Neuronal stem cell (in vitro differentiated cells): Measurements from ENCODE around the gene ZSWIM4.

Experiments used
- DNase-seq: peaks from one replicate; pipeline ENCODE4 v3.0.0-alpha.2; 2013; ENCODE audit warnings: low spot score
- H2AFZ ChIP-seq: one replicate; pipeline ENCODE4 v1.6.1; 2013; ENCODE audit warnings: mild to moderate bottlenecking, low read length, inconsistent platforms
- H2AK5ac ChIP-seq: 2 replicates; pipeline ENCODE4 v1.6.1; 2013; ENCODE audit warnings: low read depth, mild to moderate bottlenecking, inconsistent platforms, low read length, moderate library complexity, mixed read lengths
- H2BK120ac ChIP-seq: 2 replicates; pipeline ENCODE4 v1.6.1; 2013; ENCODE audit warnings: low read depth, mild to moderate bottlenecking, inconsistent platforms, low read length, moderate library complexity, mixed read lengths
- H2BK12ac ChIP-seq: one replicate; pipeline ENCODE4 v1.6.1; 2013; ENCODE audit warnings: low read length, inconsistent platforms
- H2BK15ac ChIP-seq: 2 replicates; pipeline ENCODE4 v1.6.1; 2013; ENCODE audit warnings: mild to moderate bottlenecking, low read length, inconsistent platforms, mixed read lengths
- H2BK5ac ChIP-seq: one replicate; pipeline ENCODE4 v1.6.1; 2013; ENCODE audit warnings: inconsistent platforms, mild to moderate bottlenecking, low read length, moderate library complexity
- H3K14ac ChIP-seq: one replicate; pipeline ENCODE4 v1.6.1; 2013; ENCODE audit warnings: low read length, inconsistent platforms
- H3K18ac ChIP-seq: 2 replicates; pipeline ENCODE4 v1.6.1; 2013; ENCODE audit warnings: low read length, inconsistent platforms
- H3K23ac ChIP-seq: 2 replicates; pipeline ENCODE4 v1.6.1; 2013; ENCODE audit warnings: low read depth, mild to moderate bottlenecking, mixed read lengths, low read length, inconsistent platforms; ENCODE audit not compliant: poor library complexity
- H3K27ac ChIP-seq: replicated peaks from 3 replicates; pipeline ENCODE4 v1.5.1; 2013; ENCODE audit warnings: low read length, inconsistent platforms
- H3K27me3 ChIP-seq, 3 experiments: 2 replicates each; pipeline ENCODE4 v1.6.1; 2013; ENCODE audit warnings: low read length in 3 of 3, mild to moderate bottlenecking in 2 of 3, inconsistent platforms in 1 of 3, low read depth in 1 of 3, mixed read lengths in 1 of 3, moderate library complexity in 1 of 3; ENCODE audit not compliant: control insufficient read depth in 3 of 3, insufficient read depth in 3 of 3
- H3K36me3 ChIP-seq, 2 donors: replicated peaks in 1 of 2; 2 replicates each; pipeline ENCODE4 v1.6.1; 2013; ENCODE audit warnings: low read length in 2 of 2; ENCODE audit not compliant: control insufficient read depth in 2 of 2, insufficient read depth in 2 of 2
- H3K4ac ChIP-seq: 2 replicates; pipeline ENCODE4 v1.6.1; 2013; ENCODE audit warnings: inconsistent platforms, mild to moderate bottlenecking, low read length, moderate library complexity
- H3K4me1 ChIP-seq, 2 donors: 1 replicate in 1 of 2; 2 replicates in 1 of 2; pipeline ENCODE4 v1.6.1; 2013; ENCODE audit warnings: low read length in 2 of 2, low read depth in 1 of 2; ENCODE audit not compliant: control insufficient read depth in 2 of 2, insufficient read depth in 1 of 2
- H3K4me2 ChIP-seq: one replicate; pipeline ENCODE4 v1.6.1; 2013; ENCODE audit warnings: mild to moderate bottlenecking, low read length, inconsistent platforms; ENCODE audit not compliant: insufficient read depth, poor library complexity, severe bottlenecking
- H3K4me3 ChIP-seq, 2 donors: 2 replicates each; pipeline ENCODE4 v1.5.1; 2013; ENCODE audit warnings: low read length in 2 of 2, mild to moderate bottlenecking in 2 of 2, inconsistent platforms in 1 of 2, moderate library complexity in 1 of 2
- H3K79me1 ChIP-seq: one replicate; pipeline ENCODE4 v1.6.1; 2013; ENCODE audit warnings: low read depth, mild to moderate bottlenecking, inconsistent platforms, low read length, moderate library complexity
- H3K9ac ChIP-seq: one replicate; pipeline ENCODE4 v1.6.1; 2013; ENCODE audit warnings: mild to moderate bottlenecking, low read depth, low read length, inconsistent platforms; ENCODE audit not compliant: poor library complexity
- H3K9me3 ChIP-seq, 2 donors: replicated peaks in 1 of 2; 2 replicates each; pipeline versions ENCODE3 to v1.6.1; 2013; ENCODE audit warnings: low read length in 2 of 2, mild to moderate bottlenecking in 2 of 2, inconsistent platforms in 1 of 2, low read depth in 1 of 2, mixed read lengths in 1 of 2, moderate library complexity in 1 of 2; ENCODE audit not compliant: control insufficient read depth in 2 of 2, insufficient read depth in 1 of 2
- H4K8ac ChIP-seq: one replicate; pipeline ENCODE4 v1.6.1; 2013; ENCODE audit warnings: low read depth, mild to moderate bottlenecking, inconsistent platforms, low read length, moderate library complexity
- H4K91ac ChIP-seq: one replicate; pipeline ENCODE4 v1.6.1; 2013; ENCODE audit warnings: low read length, low read depth, mild to moderate bottlenecking, inconsistent platforms; ENCODE audit not compliant: poor library complexity
- WGBS, 2 donors: extraction: QIAGEN DNeasy Blood & Tissue Kit; methylation state at CpG; one replicate each; pipeline ENCODE4 v1.1.7; 2013; ENCODE audit warnings: missing lambda C conversion rate in 2 of 2, mixed read lengths in 1 of 2; ENCODE audit not compliant: insufficient read length in 2 of 2, insufficient replicate concordance in 1 of 2; ENCODE audit errors: extremely low coverage in 2 of 2; 5-methylcytosine and 5-hydroxymethylcytosine counted together

ZSWIM4 gene

GRCh38 chr19:13833330-13834243, 38.3 kb downstream of the ZSWIM4 start:
- Histone ChIP-seq H3K4ac (no peak overlapping the region), H3K14ac (peak overlapping the region; percentile 56), H4K8ac (no peak overlapping the region), H3K23ac (peak overlapping the region; percentile 96), H3K4me2 (peak overlapping the region; percentile 78), H3K9me3 (no peaks in the 10 kb centered on the region), H3K27ac (peak overlapping the region; percentile 13), H2BK120ac (peak overlapping the region; percentile 44), H2BK15ac (peak overlapping the region; percentile 75), H2BK12ac (no peak overlapping the region), H4K91ac (no peak overlapping the region), H3K27me3 (no peaks in the 10 kb centered on the region), H2BK5ac (peak overlapping the region; percentile 54), H2AK5ac (peak overlapping the region; percentile 83), H3K18ac (peak overlapping the region; percentile 90), H3K4me1 (peaks cover 0 to 6% of the 10 kb centered on the region in 2 donors), H3K36me3 (peaks cover 17 to 49% of the 10 kb centered on the region in 2 donors), H2AFZ (no peak overlapping the region), H3K4me3 (peak overlapping the region in 1 of 2 donors; percentile 75), H3K79me1 (peaks cover 6% of the 10 kb centered on the region), H3K9ac (peak overlapping the region; percentile 70)
- DNase-seq = peak; percentile 82
- WGBS, 2 donors = no CpG with 5 or more reads among the region's 59 CpGs

DNA sequence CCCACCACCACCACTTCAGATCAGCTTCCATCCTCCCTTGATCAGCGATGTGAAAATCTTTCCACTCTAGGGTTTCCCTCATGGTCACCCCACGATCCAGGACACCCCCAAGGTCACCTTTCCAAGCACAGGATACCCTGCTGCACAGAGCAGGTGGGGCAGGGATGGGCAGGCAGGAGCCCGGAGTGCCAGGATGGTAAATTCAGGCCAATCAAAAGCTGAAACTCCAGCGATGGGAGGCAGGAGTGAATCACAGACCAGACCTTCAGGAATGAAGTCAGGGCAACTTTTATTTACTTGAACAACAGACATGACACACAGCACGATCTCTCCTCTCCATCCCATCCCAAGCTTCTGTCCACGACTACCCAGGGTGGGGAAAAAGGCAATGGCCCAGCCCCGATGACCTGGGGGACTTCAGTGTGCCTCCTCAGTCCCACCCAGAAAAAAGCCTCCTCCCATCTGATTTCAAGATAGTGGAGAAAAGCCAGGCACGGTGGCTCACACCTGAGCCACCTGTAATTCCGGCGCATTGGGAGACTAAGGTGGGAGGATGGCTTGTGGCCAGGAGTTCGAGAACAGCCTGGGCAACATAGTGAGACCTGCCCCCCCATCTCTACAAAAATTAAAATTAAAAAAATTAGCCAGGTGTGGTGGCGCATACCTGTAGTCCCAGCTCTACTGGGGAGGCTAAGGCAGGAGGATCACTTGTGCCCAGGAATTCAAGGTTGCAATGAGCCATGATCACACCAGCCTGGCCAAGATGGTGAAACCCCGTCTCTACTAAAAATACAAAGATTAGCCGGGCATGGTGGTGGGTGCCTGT, 39.2 kb downstream of the ZSWIM4 start:
- Histone ChIP-seq H3K4me2 (no peak overlapping the region), H2BK15ac (peak overlapping the region; percentile 75), H3K4me3 (no peak overlapping the region), H3K18ac (no peak overlapping the region), H4K8ac (no peak overlapping the region), H3K4me1 (peaks cover 0 to 9% of the 10 kb centered on the region in 2 donors), H3K23ac (no peak overlapping the region), H2BK120ac (peak overlapping the region; percentile 44), H2AFZ (no peak overlapping the region), H4K91ac (no peak overlapping the region), H3K27ac (no peak overlapping the region), H3K4ac (no peak overlapping the region), H3K27me3 (no peaks in the 10 kb centered on the region), H3K36me3 (peaks cover 17 to 44% of the 10 kb centered on the region in 2 donors), H2BK12ac (no peak overlapping the region), H3K14ac (no peak overlapping the region), H2AK5ac (peak overlapping the region; percentile 83), H2BK5ac (no peak overlapping the region), H3K9ac (no peak overlapping the region), H3K79me1 (peaks cover 8% of the 10 kb centered on the region), H3K9me3 (no peaks in the 10 kb centered on the region)
- WGBS, 2 donors = no CpG with 5 or more reads among the region's 14 CpGs
- no peak for DNase-seq

GRCh38 chr19:13835791-13836723, 40.8 kb downstream of the ZSWIM4 start:
- no peak overlapping the region for H3K4me2 ChIP-seq
- H3K27me3 ChIP-seq = no peaks in the 10 kb centered on the region
- H3K4me3 ChIP-seq = peak overlapping the region in 1 of 2 donors; percentile 51
- peak overlapping the region; percentile 58 for H2BK12ac ChIP-seq
- no peak overlapping the region for H4K8ac ChIP-seq
- H2AFZ ChIP-seq = no peak overlapping the region
- H3K14ac ChIP-seq = no peak overlapping the region
- peak overlapping the region; percentile 44 for H3K18ac ChIP-seq
- H4K91ac ChIP-seq = no peak overlapping the region
- no peak overlapping the region for H3K4ac ChIP-seq
- no CpG with 5 or more reads among the region's 21 CpGs for WGBS, 2 donors
- no peak overlapping the region for H2BK120ac ChIP-seq
- H3K4me1 ChIP-seq = peaks cover 0 to 12% of the 10 kb centered on the region in 2 donors
- peaks cover 8% of the 10 kb centered on the region for H3K79me1 ChIP-seq
- no peak overlapping the region for H3K27ac ChIP-seq
- H3K9me3 ChIP-seq = no peaks in the 10 kb centered on the region
- no peak overlapping the region for H3K23ac ChIP-seq
- H2AK5ac ChIP-seq = peak overlapping the region; percentile 70
- H3K9ac ChIP-seq = peak overlapping the region; percentile 84
- peak overlapping the region; percentile 53 for H2BK5ac ChIP-seq
- no peak overlapping the region for H2BK15ac ChIP-seq
- peaks cover 4 to 30% of the 10 kb centered on the region in 2 donors for H3K36me3 ChIP-seq
- DNase-seq = no peak
